Progenitor cell of endocrine pancreas (in vitro differentiated cells): Measurements from ENCODE around the gene ADGRA3. TPM values are rescaled to one million over a fixed set of nuclear protein-coding genes. Genes with fewer than 3 reads are reported as not detected.

ENCODE experiments used
- DNase-seq: peaks from one replicate; pipeline ENCODE4 v3.0.0; 2021; ENCODE audit warnings: low spot score; ENCODE audit not compliant: unreplicated experiment
- H3K27ac Mint-ChIP-seq: 2 replicates; pipeline ENCODE4 v1.8.0; 2021; ENCODE audit warnings: mild to moderate bottlenecking, moderate library complexity, mixed read lengths
- H3K27me3 Mint-ChIP-seq: 2 replicates; pipeline ENCODE4 v1.8.0; 2021; ENCODE audit warnings: mixed read lengths
- H3K36me3 Mint-ChIP-seq: 2 replicates; pipeline ENCODE4 v1.8.0; 2022; ENCODE audit warnings: mixed read lengths; ENCODE audit not compliant: insufficient read depth
- H3K4me1 Mint-ChIP-seq: 2 replicates; pipeline ENCODE4 v1.8.0; 2021; ENCODE audit warnings: low read depth, mixed read lengths
- H3K4me3 Mint-ChIP-seq: 2 replicates; pipeline ENCODE4 v1.8.0; 2021; ENCODE audit warnings: low read depth, mild to moderate bottlenecking, moderate library complexity, mixed read lengths
- H3K9me3 Mint-ChIP-seq: 2 replicates; pipeline ENCODE4 v1.8.0; 2021; ENCODE audit warnings: low read depth, mixed read lengths
- CTCF ChIP-seq: fragments of 200-600 bp; sonication (generic); IDR thresholded peaks from one replicate; pipeline ENCODE4 v1.5.0; 2021; ENCODE audit warnings: antibody characterized with exemption, mild to moderate bottlenecking; ENCODE audit not compliant: unreplicated experiment
- total RNA-seq: library from RNA; stranded (reverse); gene quantifications from 2 replicates; pipeline ENCODE4 v1.2.1, GENCODE V29; 2021

Gene ADGRA3
- total RNA-seq, 1 donor from 2014 or later, result 127 TPM

- no peak overlapping the region for H3K27ac Mint-ChIP-seq
- peaks cover 41% of the 10 kb centered on the region for H3K36me3 Mint-ChIP-seq
- peaks cover 18% of the 10 kb centered on the region for H3K4me1 Mint-ChIP-seq
- no peak for DNase-seq
- H3K4me3 Mint-ChIP-seq, result no peak overlapping the region
- no peaks in the 10 kb centered on the region for H3K27me3 Mint-ChIP-seq
- TF ChIP-seq CTCF, result no peak
- peaks cover 8% of the 10 kb centered on the region for H3K9me3 Mint-ChIP-seq
These were observed 49.3 kb downstream of the ADGRA3 start for GRCh38 chr4:22466581-22466980.

GRCh38 chr4:22465996-22466395 lies 49.9 kb downstream of the ADGRA3 start:
- peaks cover 20% of the 10 kb centered on the region for H3K4me1 Mint-ChIP-seq
- H3K4me3 Mint-ChIP-seq, result no peak overlapping the region
- H3K27me3 Mint-ChIP-seq, result no peaks in the 10 kb centered on the region
- TF ChIP-seq CTCF, result no peak
- peaks cover 41% of the 10 kb centered on the region for H3K36me3 Mint-ChIP-seq
- peak overlapping the region; percentile 0 for H3K27ac Mint-ChIP-seq
- H3K9me3 Mint-ChIP-seq, result peaks cover 8% of the 10 kb centered on the region
- DNase-seq, result no peak

- H3K4me3 Mint-ChIP-seq, result no peak overlapping the region
- H3K27ac Mint-ChIP-seq, result no peak overlapping the region
- H3K36me3 Mint-ChIP-seq, result peaks cover 38% of the 10 kb centered on the region
- H3K4me1 Mint-ChIP-seq, result peaks cover 22% of the 10 kb centered on the region
- H3K27me3 Mint-ChIP-seq, result no peaks in the 10 kb centered on the region
- H3K9me3 Mint-ChIP-seq, result peaks cover 8% of the 10 kb centered on the region
- no peak for DNase-seq
- no peak for TF ChIP-seq CTCF
These were observed 50.5 kb downstream of the ADGRA3 start for GRCh38 chr4:22465349-22465748.

GRCh38 chr4:22463179-22463578 lies 52.7 kb downstream of the ADGRA3 start:
- Mint-ChIP-seq H3K36me3 (peaks cover 23% of the 10 kb centered on the region), H3K27ac (peak overlapping the region; percentile 6), H3K9me3 (peaks cover 5% of the 10 kb centered on the region), H3K4me3 (no peak overlapping the region), H3K27me3 (no peaks in the 10 kb centered on the region), H3K4me1 (peaks cover 41% of the 10 kb centered on the region)
- TF ChIP-seq CTCF, result no peak
- no peak for DNase-seq

GRCh38 chr4:22462688-22463087 lies 53.2 kb downstream of the ADGRA3 start:
- H3K27ac Mint-ChIP-seq, result no peak overlapping the region
- H3K4me3 Mint-ChIP-seq, result no peak overlapping the region
- H3K27me3 Mint-ChIP-seq, result no peaks in the 10 kb centered on the region
- H3K9me3 Mint-ChIP-seq, result peaks cover 5% of the 10 kb centered on the region
- no peak for TF ChIP-seq CTCF
- H3K4me1 Mint-ChIP-seq, result peaks cover 45% of the 10 kb centered on the region
- H3K36me3 Mint-ChIP-seq, result peaks cover 19% of the 10 kb centered on the region
- DNase-seq, result no peak
